H9 (cell line): ENCODE data around the gene FAXDC2. TPM values are rescaled to one million over a fixed set of nuclear protein-coding genes. Genes with fewer than 3 reads are reported as not detected.

ENCODE experiments used
- DNase-seq: peaks from one replicate; pipeline ENCODE4 v3.0.0-alpha.2; 2017
- H2AFZ ChIP-seq: one replicate; pipeline ENCODE4 v1.6.1; 2013; ENCODE audit warnings: mild to moderate bottlenecking, low read length, control low read depth, moderate library complexity
- H2AK5ac ChIP-seq: 2 replicates; pipeline ENCODE4 v1.6.1; 2013; ENCODE audit warnings: low read length, control low read depth, mixed read lengths; ENCODE audit not compliant: insufficient read length
- H2BK120ac ChIP-seq: one replicate; pipeline ENCODE4 v1.6.1; 2013; ENCODE audit warnings: low read depth, mild to moderate bottlenecking, low read length, control low read depth, inconsistent platforms; ENCODE audit not compliant: poor library complexity, severe bottlenecking
- H2BK12ac ChIP-seq: 2 replicates; pipeline ENCODE4 v1.6.1; 2013; ENCODE audit warnings: low read length, control low read depth, mixed read lengths, low read depth; ENCODE audit not compliant: insufficient read length
- H2BK15ac ChIP-seq: 2 replicates; pipeline ENCODE4 v1.6.1; 2013; ENCODE audit warnings: low read depth, low read length, control low read depth
- H2BK20ac ChIP-seq: one replicate; pipeline ENCODE4 v1.6.1; 2013; ENCODE audit warnings: low read depth, mild to moderate bottlenecking, low read length, control low read depth, inconsistent platforms; ENCODE audit not compliant: poor library complexity, severe bottlenecking
- H2BK5ac ChIP-seq: 2 replicates; pipeline ENCODE4 v1.6.1; 2013; ENCODE audit warnings: low read length, control low read depth, mixed read lengths; ENCODE audit not compliant: insufficient read length
- H3K14ac ChIP-seq: 2 replicates; pipeline ENCODE4 v1.6.1; 2013; ENCODE audit warnings: low read length, control low read depth; ENCODE audit not compliant: insufficient read depth
- H3K18ac ChIP-seq: 2 replicates; pipeline ENCODE4 v1.6.1; 2013; ENCODE audit warnings: low read depth, mild to moderate bottlenecking, mixed read lengths, low read length, control low read depth; ENCODE audit not compliant: insufficient read length
- H3K23ac ChIP-seq: 2 replicates; pipeline ENCODE4 v1.6.1; 2013; ENCODE audit warnings: low read length, control low read depth, mixed read lengths, low read depth; ENCODE audit not compliant: insufficient read length
- H3K23me2 ChIP-seq: 2 replicates; pipeline ENCODE4 v1.6.1; 2013; ENCODE audit warnings: low read depth, mild to moderate bottlenecking, mixed read lengths, low read length, control low read depth; ENCODE audit not compliant: insufficient read length, poor library complexity, severe bottlenecking
- H3K27ac ChIP-seq: 2 replicates; pipeline ENCODE4 v1.5.1; 2013; ENCODE audit warnings: low read length, control low read depth, mixed read lengths, low read depth; ENCODE audit not compliant: insufficient read length
- H3K27me3 ChIP-seq: 2 replicates; pipeline ENCODE4 v1.6.1; 2013; ENCODE audit warnings: low read length, control low read depth, inconsistent platforms; ENCODE audit not compliant: insufficient read depth
- H3K4ac ChIP-seq: 2 replicates; pipeline ENCODE4 v1.6.1; 2013; ENCODE audit warnings: low read depth, mild to moderate bottlenecking, control low read depth, inconsistent platforms, low read length, moderate library complexity
- H3K4me1 ChIP-seq: 2 replicates; pipeline ENCODE4 v1.6.1; 2013; ENCODE audit warnings: low read length, control low read depth, inconsistent platforms; ENCODE audit not compliant: insufficient read depth
- H3K4me2 ChIP-seq: 2 replicates; pipeline ENCODE4 v1.6.1; 2013; ENCODE audit warnings: low read length, control low read depth, mixed read lengths; ENCODE audit not compliant: insufficient read length, insufficient read depth
- H3K56ac ChIP-seq: 2 replicates; pipeline ENCODE4 v1.6.1; 2013; ENCODE audit warnings: low read depth, mild to moderate bottlenecking, mixed read lengths, low read length, control low read depth; ENCODE audit not compliant: insufficient read length
- H3K79me1 ChIP-seq: 2 replicates; pipeline ENCODE4 v1.6.1; 2013; ENCODE audit warnings: low read depth, mild to moderate bottlenecking, moderate library complexity, low read length, control low read depth, inconsistent platforms; ENCODE audit not compliant: insufficient read depth, poor library complexity, severe bottlenecking
- H3K79me2 ChIP-seq: 2 replicates; pipeline ENCODE4 v1.6.1; 2013; ENCODE audit warnings: low read length, control low read depth, inconsistent platforms; ENCODE audit not compliant: insufficient read depth
- H3K9ac ChIP-seq: 2 replicates; pipeline ENCODE4 v1.6.1; 2013; ENCODE audit warnings: low read length, control low read depth, mixed read lengths; ENCODE audit not compliant: insufficient read length; ENCODE audit errors: extremely low read depth
- H3K9me3 ChIP-seq: one replicate; pipeline ENCODE4 v1.6.1; 2013; ENCODE audit warnings: low read depth, low read length, inconsistent platforms; ENCODE audit not compliant: control insufficient read depth
- H3T11ph ChIP-seq: one replicate; pipeline ENCODE4 v1.6.1; 2013; ENCODE audit warnings: mild to moderate bottlenecking, low read length, control low read depth, inconsistent platforms
- H4K20me1 ChIP-seq: one replicate; pipeline ENCODE4 v1.6.1; 2013; ENCODE audit not compliant: control insufficient read depth, insufficient read length, insufficient read depth
- H4K5ac ChIP-seq: 2 replicates; pipeline ENCODE4 v1.6.1; 2013; ENCODE audit warnings: low read depth, mild to moderate bottlenecking, mixed read lengths, low read length, control low read depth; ENCODE audit not compliant: insufficient read length
- H4K8ac ChIP-seq: replicated peaks from 2 replicates; pipeline ENCODE4 v1.6.1; 2013; ENCODE audit warnings: low read length, control low read depth, mixed read lengths, low read depth; ENCODE audit not compliant: insufficient read length
- H4K91ac ChIP-seq: 2 replicates; pipeline ENCODE4 v1.6.1; 2013; ENCODE audit warnings: low read depth, mild to moderate bottlenecking, moderate library complexity, mixed read lengths, low read length, control low read depth; ENCODE audit not compliant: insufficient read length
- H3K27ac Mint-ChIP-seq, 3 experiments: 2 replicates in 2 of 3; 3 replicates in 1 of 3; pipeline ENCODE4 v1.8.0; 2020 to 2021; ENCODE audit warnings: mixed read lengths in 3 of 3, mild to moderate bottlenecking in 1 of 3, moderate library complexity in 1 of 3
- H3K27me3 Mint-ChIP-seq: 2 replicates; pipeline ENCODE4 v1.8.0; 2021; ENCODE audit warnings: low read depth, mild to moderate bottlenecking, moderate library complexity, mixed read lengths
- H3K36me3 Mint-ChIP-seq, 3 experiments: 2 replicates in 2 of 3; 3 replicates in 1 of 3; pipeline ENCODE4 v1.8.0; 2020 to 2021; ENCODE audit warnings: low read depth in 3 of 3, mixed read lengths in 3 of 3; ENCODE audit not compliant: insufficient read depth in 1 of 3
- H3K4me1 Mint-ChIP-seq, 2 experiments: 2 replicates each; pipeline ENCODE4 v1.8.0; 2020; ENCODE audit warnings: mixed read lengths in 2 of 2
- H3K4me3 Mint-ChIP-seq, 2 experiments: 2 replicates in 1 of 2; 3 replicates in 1 of 2; pipeline ENCODE4 v1.8.0; 2020 to 2021; ENCODE audit warnings: mild to moderate bottlenecking in 2 of 2, mixed read lengths in 2 of 2, moderate library complexity in 1 of 2
- H3K9me3 Mint-ChIP-seq, 2 experiments: 2 replicates in 1 of 2; 3 replicates in 1 of 2; pipeline ENCODE4 v1.8.0; 2020; ENCODE audit warnings: mild to moderate bottlenecking in 2 of 2, mixed read lengths in 2 of 2, moderate library complexity in 1 of 2
- CTCF ChIP-seq: fragments of 200-600 bp; sonication (generic); conservative IDR thresholded peaks from 3 replicates; pipeline ENCODE4 v1.8.0; 2021; ENCODE audit warnings: antibody characterized with exemption, mild to moderate bottlenecking
- WGBS: extraction: QIAGEN DNeasy Blood & Tissue Kit; methylation state at CpG from one replicate; pipeline ENCODE4 v1.1.7; 2013; ENCODE audit warnings: missing lambda C conversion rate, low lambda C conversion rate, mixed read lengths; ENCODE audit not compliant: insufficient read length; ENCODE audit errors: extremely low coverage; 5-methylcytosine and 5-hydroxymethylcytosine counted together
- total RNA-seq: library from RNA; stranded (reverse); gene quantifications from 2 replicates; pipeline ENCODE4 v1.2.1, GENCODE V29; 2021

The FAXDC2 gene
- total RNA-seq, 1 experiment from 2014 or later: 3.0 TPM

GRCh38 chr5:154866841-154867240, 16.4 kb upstream of the FAXDC2 start:
- H3K4me3 Mint-ChIP-seq: no peak overlapping the region; a peak in 1 of 5 replicates
- WGBS: no CpG with 5 or more reads among the region's 2 CpGs

More at GRCh38 chr5:154866841-154867240, 16.4 kb upstream of the FAXDC2 start:
- Mint-ChIP-seq H3K36me3 (peaks cover 37 to 70% (median 68%) of the 10 kb centered on the region in 3 experiments), H3K4me1 (no peaks in the 10 kb centered on the region), H3K27me3 (no peaks in the 10 kb centered on the region; the same call in 1 of the 2 replicates), H3K27ac (no peak overlapping the region), H3K9me3 (no peaks in the 10 kb centered on the region)
- Histone ChIP-seq H4K5ac (no peak overlapping the region), H3K14ac (no peak overlapping the region), H3K18ac (no peak overlapping the region), H2BK120ac (no peak overlapping the region), H2BK5ac (no peak overlapping the region), H3K23me2 (no peaks in the 10 kb centered on the region), H3K23ac (no peak overlapping the region), H4K8ac (no peak overlapping the region), H2AK5ac (no peak overlapping the region), H2BK20ac (no peak overlapping the region), H3K4me1 (no peaks in the 10 kb centered on the region), H3K27ac (no peak overlapping the region), H2BK15ac (no peak overlapping the region), H3K4me2 (no peak overlapping the region), H3K9me3 (no peaks in the 10 kb centered on the region), H3K56ac (no peak overlapping the region), H2BK12ac (no peak overlapping the region), H3T11ph (no peak overlapping the region), H3K9ac (no peak overlapping the region), H3K79me2 (peaks cover 8% of the 10 kb centered on the region), H3K79me1 (peaks cover 5% of the 10 kb centered on the region), H3K4ac (no peak overlapping the region), H3K27me3 (no peaks in the 10 kb centered on the region), H4K20me1 (no peaks in the 10 kb centered on the region), H4K91ac (no peak overlapping the region), H2AFZ (no peak overlapping the region)
- no peak for TF ChIP-seq CTCF
- no peak for DNase-seq
